ENCODE results near the gene CCDC17.

- TF ChIP-seq CTCF (IDR thresholded peaks at IDR 0.05) (no peak), EZH2 (IDR thresholded peaks at IDR 0.05) (no peak), EZH2phosphoT487 (IDR thresholded peaks at IDR 0.05) (no peak)
These were observed 43.7 kb upstream of the CCDC17 start for GRCh38 chr1:45667321-45668111.

Data from neural progenitor cell (in vitro differentiated cells).